OCI-LY1 (cell line): Measurements from ENCODE around the gene RNF8.
A peak's percentile ranks its signal among the peaks of the same experiment; 100 is the strongest.

Experiments used
- CTCF ChIP-seq: fragments of 200-600 bp; sonication (generic), shearing (Covaris generic); IDR thresholded peaks from 2 replicates; pipeline ENCODE4 v1.5.1; 2017; ENCODE audit warnings: mild to moderate bottlenecking, antibody characterized with exemption, low read length, moderate library complexity, mixed read lengths
- EZH2 ChIP-seq: fragments of 200-600 bp; sonication (generic), shearing (Covaris generic); IDR thresholded peaks from 2 replicates; pipeline ENCODE4 v1.8.0; 2017; ENCODE audit warnings: borderline replicate concordance, mixed run types, mild to moderate bottlenecking, antibody characterized with exemption, low read length, moderate library complexity, mixed read lengths

- peak; percentile 12; the same call in 1 of the 2 replicates for TF ChIP-seq CTCF
- no peak for TF ChIP-seq EZH2
These were observed 29.4 kb downstream of the RNF8 start for GRCh38 chr6:37382994-37383765.
